GM19043 (cell line): ENCODE data around the gene A2M.
"Not testable (repeated sequence)": the region's sequence is repeated elsewhere in the genome, so short reads cannot be mapped to it uniquely, and the experiment has no call there.

Experiments
- ATAC-seq: cut with Tn5 transposase; IDR thresholded peaks from one replicate; pipeline ENCODE4 v1.9.1; 2021; ENCODE audit warnings: low read depth; ENCODE audit not compliant: unreplicated experiment

The A2M gene

DNA sequence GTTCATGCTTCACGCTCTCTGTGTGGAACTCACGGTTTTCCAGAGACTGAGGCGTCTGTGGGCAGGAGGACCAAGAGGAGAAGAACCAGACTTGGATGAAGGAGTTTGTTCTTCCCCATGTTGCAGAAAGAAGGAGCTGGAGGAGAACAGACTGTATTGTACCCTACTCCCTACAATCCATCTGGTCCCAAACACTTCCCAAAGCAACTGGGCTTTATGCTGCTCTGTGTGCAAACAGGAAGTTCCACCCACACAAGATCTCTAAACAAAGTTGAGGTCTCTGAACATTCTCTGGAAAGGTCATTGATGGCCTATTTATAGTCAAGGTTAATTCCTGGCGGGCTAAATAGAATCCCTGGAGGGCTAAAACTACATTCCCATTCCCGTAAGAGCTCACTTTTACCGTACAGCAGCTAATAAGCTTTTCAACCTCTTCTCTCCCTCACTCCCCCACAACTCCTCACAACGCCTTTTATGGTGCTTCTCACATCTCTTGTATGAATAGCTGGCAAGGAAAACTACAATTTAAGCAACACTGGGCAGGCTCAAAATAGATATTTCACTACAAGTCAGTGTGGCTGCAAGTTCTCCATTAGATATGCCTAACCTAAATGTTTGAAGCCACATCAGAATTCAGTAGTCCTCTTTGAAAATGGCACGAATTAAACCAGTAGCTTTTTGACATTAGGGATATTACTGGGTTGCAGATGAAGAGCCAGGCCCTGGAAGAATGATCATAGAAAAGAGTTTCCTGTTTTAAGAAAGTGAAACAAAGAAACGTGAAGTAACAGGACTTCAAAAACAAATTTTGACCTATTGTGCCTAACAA lies at the start of gene A2M:
A2M (minus strand) TSS at position 189 of the 829 bp plus-strand sequence; CDS start at position 119, 70 bp downstream.
- ATAC-seq: no peak

DNA sequence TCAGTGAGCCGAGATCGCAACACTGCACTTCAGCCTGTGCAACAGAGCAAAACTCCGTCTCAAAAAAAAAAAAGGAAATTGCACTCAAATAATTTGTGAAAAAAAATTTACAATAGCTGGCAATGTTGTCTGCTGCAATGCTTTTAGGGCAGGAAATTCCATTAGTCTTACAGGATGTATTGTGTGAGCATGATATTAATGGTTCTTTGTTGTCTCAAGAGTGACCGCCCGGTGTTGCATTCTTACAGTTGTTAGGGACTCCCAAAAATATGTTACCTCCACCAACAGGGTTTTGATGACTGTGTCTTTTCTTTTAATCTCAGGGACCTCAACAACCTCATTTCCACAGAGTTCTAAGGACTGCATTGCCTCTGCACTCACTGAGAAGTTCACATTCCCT lies 47.7 kb upstream of the A2M start:
- ATAC-seq: no peak

DNA sequence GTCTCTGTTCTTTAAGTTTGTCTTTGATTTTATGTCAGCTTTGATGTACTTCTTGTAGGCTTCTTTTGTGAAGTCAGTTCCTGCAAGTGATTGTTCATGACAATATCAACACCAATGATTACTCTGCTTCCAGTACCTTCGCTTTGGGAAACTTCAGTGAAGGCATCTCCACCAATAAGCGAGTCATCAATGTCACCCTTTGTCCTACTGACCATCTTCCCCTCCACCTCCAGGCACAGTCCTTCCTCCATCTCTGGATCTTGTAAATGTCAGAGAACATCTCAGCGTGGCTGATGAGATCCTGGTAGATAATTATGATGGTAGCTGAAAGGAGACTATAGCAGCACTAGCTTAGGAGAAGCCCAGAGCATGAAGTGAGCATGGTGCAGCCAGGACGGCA lies 40.4 kb upstream of the A2M start:
- no peak for ATAC-seq

DNA sequence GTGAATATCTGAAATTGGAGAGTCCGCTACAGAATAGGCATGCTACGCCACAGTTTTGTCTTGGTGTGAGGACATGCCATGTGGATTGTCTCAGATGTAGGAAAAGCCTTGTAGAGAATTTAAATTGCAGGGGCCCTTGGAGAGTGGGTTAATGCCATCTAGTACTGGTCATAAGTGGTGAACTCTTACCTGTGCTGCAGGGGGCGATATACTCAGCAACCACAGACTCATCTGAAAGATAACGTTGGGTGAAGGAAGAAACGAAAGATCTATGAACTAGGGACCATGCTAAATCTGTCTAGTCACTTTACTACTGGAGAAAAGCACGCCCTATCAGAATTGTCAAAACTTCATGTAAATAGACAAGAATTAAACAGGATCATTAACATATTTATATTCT lies 33.7 kb upstream of the A2M start:
- ATAC-seq: no peak

DNA sequence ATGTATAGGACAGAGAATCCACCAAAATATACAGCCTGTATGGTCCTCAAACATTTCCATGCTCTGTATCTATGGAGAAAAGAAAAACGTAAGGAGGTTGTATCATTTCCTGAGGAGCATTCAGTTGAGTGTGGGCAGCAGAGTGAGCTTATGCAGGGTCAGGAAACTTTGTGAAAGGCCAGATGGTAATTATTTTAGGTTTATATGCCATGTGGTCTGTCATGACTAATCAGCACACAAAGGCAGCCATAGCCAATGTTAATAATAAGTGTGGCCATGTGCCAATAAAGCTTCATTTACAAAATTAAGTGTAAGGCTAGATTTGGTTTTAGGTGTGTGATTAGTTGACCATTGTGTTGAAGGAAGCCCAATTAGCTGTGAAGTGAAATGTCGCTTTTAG lies 33.2 kb upstream of the A2M start:
- no peak for ATAC-seq

DNA sequence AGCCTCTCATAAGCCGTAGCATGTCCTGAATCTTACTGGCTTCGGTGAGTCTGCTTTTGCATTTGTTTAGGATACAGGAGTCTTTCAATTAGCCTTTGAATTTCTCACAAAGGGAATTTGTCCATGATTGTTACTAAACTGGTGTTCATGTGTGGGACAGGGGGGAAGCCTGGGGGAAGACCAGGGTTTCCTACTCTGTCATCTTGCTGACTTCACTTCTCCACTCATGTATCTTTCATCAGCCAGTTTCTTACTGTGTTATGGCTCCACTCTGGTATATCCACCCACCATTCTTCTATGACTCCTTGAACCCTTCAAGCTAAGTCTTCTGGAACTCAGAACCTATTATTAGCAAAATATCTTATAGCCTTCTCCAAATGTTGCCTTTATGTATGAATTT lies 31.7 kb upstream of the A2M start:
- no peak for ATAC-seq

DNA sequence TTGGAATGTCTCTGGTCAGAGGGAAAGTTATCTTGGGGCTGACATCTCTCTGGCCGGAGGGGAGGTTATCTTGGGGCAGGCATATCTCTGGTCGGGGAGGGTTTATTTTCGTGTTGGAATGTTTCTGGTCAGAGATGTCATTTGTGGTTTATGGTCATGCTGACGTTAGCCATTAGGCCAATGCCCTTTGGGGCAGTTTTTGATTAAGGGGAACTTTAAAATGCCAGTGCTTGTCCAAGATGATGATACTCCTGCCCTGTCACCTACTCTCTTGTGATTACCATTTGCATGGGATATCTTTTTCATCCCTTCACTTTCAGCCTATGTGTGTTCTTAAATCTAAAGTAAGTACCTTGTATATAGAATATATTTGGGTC lies 29.0 kb upstream of the A2M start:
- no peak for ATAC-seq

DNA sequence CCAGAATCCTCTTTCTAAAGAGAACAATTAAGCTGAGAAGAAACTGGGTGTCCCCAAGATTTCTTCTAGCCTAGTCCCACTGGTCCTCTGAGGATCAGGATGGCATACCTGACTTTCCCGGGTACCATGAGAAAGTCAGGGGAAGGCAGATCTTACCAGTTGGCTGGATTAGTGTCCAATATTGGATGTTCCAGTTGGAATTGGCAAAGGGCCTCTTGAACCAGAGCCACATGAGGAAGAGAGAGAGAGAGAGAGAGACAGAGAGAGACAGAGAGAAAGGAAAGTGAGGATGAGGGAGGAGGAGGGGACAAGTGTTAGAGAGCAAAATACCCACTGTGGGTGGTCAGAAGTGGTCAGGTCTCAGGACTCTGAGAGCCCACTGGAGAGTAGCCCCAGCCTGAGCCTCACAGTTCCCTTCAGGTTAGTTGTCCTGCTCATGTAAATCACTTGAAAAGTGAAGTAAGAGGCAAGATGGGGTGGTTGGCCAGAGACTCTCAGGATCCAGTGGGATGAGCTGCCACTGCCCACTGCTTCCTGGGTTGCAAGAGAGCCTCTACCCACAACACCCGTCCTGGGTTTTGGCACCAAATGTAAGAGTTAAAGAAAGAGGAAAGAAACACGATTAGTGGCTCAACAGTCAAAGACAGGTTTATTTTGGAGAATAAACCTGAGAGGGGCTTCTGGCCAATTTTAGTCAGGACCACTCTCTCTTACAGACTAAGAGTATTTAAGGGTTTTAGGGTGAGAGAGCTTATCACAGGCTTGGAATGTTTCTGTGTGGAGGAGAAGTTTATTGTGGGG lies 28.4 kb upstream of the A2M start:
- ATAC-seq: no peak

DNA sequence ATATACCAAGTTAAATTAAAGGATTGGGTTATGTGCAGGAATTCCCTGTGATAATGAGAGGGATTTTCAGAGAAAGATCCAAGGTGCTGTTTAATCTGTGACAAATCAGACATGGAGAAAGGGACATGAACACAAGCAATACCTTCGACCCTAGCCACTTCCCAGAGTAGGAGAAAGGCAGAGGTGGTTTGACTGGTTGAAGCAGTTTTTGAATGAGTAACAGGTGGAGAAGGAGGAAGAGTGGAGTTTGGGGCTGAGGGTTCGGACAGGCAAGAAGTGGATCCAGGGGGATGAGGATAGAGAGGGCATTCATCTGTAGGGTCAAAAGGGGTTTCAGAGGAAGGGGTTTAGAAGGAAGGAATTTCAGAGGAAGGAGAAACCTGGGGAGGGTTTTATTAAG lies 27.4 kb upstream of the A2M start:
- ATAC-seq: no peak

DNA sequence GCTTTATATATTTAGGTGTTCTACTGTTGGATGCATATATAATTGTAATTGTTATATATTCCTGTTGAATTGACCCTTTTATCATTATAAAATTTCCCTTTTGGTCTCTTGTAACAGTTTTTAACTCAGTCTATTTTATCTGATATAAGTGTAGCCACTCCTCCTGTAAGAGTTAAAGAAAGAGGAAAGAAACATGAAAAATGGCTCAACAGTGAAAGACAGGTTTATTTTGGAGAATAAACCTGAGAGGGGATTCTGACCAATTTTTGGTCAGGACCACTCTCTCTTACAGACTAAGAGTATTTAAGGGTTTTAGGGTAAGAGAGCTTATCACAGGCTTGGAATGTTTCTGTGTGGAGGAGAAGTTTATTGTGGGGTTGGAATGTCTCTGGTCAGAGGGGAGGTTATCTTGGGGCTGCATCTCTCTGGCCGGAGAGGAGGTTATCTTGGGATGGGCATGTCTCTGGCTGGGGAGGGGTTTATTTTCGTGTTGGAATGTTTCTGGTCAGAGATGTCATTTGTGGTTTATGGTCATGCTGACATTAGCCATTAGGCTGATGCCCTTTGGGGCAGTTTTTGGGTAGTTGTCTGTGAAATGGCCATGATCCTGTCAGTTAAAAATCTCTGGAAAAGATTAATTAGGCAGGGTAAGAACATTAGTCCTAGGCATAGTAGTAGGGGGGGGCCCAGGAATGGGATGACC lies 24.0 kb upstream of the A2M start:
- ATAC-seq: not testable (repeated sequence)

DNA sequence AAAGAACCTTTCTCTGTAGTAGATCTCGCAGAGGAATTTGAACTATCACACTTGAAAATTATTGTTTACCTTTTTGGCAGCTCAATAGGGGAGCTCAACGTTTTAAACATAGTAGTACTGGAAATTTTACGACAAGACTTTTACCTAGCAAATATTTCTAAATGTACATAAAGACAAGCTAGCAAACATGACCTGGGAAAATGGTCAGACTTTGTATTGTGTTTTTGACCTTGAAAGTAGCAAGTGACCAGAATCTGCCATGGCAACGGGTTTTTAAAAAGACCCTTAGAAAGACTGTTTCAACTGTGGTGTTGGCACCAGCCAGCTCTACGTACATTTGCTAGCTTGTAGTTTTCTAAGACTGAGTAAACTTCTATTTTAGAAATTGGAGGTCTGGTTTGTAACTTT lies 20.2 kb upstream of the A2M start:
- no peak for ATAC-seq

DNA sequence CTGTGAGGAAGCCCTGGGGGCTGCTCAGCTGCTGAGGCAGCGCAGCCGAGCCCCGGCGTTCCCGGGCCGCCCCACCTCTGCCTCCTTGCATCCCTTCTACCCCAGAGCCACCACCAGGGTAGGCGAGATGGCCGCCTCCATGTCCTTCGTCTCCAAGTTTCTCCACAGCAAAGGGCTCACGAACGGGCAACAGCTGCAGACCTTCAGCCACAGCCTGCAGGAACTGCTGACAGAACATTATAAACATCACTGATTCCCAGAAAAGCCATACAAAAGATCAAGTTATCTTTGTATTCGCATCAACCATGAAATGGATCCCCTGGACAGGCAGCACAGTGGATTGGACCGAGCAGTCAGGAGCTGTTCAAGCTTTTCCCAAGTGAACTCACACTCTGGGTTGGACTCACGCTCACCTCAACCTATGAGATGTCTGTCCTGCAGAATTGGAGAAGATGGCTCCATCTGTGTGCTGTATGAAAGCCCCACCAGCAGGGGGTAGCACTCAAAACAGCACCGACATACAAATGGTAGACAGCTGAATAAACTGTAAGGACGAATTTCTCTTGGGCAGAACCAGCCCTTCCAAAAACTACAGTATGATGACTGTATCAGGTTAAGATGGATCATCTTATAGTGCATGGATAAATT lies 19.4 kb upstream of the A2M start:
- ATAC-seq: no peak

DNA sequence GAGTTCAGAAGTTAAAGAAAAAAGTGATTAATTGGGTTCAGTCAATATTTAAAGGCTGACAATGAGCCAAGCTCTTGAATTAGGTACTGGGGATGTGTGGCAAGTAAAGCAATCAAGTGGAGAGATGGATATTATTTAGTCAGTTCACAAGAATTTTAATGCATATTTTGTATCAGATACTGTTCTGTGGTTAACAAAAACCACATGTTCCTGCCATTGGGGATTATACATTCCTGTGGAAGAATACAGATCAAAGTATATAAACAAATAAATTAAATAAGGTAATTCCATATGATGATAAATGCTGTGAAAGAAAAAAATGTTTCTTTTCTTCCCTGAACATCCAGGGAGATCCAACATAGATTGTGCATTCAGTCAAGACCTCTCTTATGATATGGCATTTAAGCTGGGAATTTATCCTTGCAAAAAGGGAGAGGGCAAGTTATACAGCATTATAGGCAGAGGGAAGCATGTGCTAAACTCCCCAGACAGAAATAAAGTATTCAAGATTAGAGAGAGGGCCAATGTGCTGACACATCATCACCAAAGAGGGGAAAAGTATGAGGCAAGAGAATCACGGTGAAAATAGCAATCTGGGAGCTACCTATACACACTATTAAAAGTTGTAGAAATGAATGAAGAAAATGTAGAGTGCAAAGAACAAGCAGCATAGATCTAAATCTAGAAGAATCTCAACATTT lies 17.6 kb upstream of the A2M start:
- no peak for ATAC-seq

DNA sequence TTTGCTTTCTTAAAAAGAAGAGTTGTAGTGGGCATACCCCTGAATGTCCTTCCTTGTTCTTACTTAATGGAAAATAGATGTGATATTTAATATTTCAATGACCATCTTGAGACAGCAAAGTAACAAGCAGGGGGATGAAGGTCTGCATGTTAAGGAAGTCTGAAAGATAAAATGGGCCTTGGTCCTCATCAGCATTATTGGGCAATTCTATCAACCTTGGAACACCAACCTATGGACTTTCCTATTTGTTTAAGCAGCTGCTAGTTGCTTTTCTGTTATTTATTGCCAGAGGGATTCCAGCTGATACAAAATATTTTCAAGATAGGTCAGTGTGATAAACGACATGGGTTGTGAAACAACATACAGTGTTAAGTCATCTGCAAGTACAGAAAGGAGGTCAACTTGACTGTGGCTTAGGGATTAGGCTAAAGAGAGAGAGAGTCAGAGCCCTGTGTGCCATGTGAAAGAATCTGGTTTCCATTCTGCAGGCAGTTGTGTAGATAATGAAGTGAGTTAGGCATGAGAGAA lies 16.4 kb upstream of the A2M start:
- ATAC-seq: no peak

DNA sequence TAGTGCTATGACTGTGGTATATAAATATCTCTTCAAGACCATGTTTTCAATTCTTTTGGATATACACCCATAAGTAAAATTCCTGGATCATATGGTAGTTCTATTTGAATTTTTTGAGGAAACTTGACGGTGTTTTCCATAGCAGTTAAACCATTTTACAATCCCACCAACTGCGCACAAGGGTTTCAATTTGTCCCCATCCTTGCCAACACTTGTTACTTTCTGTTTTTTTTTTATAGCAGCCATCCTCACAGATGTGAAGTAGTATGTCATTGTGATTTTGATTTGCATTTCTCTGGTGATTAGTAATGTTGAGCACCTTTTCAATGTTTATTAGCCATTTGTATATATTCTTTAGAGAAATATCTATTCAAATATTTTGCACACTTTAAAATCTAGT lies 14.5 kb upstream of the A2M start:
- no peak for ATAC-seq

DNA sequence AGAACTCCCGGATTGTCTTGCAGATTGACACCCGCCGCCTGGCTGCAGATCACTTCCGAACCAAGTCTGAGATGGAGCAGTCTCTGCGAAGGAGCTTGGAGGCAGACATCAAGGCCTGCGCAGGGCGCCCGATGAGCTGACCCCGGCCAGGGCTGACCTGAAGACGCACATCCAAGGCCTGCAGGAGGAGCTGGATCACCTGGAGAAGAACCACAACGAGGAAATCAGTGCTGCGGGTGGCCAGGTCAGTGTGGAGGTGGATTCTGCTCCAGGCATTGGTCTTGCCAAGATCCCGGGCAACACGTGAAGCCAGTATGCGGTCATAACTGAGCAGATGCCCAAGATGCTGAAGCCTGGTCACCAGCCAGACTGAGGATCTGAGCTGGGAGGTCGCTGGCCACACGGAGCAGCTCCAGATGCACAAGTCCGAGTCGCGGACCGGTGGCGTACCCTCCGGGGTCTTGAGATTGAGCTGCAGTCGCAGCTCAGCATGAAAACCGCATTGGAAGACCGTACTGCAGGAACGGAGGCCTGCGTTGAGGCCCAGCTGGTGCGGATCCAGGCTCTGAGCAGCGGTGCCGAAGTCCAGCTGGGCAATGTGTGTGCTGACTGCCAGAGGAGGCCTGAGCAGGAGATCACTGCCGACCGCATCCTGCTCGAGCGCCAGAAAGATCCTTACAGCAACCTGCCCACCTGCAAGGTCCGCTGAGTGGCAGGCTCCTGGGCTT lies 12.4 kb upstream of the A2M start:
- no peak for ATAC-seq

DNA sequence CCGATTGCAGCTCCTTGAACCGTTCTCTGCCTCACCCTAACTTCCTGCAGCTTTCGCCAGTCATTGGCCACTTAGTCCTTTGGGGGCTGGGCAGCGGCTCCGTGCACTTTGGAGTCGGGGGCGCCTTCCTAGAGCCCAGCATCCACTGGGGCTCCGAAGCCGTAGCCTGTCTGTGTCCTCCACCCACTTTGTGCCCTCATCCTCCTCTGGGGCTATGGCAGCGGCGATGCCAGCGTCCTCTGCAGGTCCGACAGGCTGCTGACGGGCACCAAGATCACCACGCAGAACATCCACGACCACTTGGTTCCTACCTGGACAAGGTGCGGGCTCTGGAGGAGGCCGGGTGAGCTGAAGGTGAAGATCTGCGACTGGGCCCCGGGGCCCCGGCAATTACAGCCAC lies 11.8 kb upstream of the A2M start:
- no peak for ATAC-seq

DNA sequence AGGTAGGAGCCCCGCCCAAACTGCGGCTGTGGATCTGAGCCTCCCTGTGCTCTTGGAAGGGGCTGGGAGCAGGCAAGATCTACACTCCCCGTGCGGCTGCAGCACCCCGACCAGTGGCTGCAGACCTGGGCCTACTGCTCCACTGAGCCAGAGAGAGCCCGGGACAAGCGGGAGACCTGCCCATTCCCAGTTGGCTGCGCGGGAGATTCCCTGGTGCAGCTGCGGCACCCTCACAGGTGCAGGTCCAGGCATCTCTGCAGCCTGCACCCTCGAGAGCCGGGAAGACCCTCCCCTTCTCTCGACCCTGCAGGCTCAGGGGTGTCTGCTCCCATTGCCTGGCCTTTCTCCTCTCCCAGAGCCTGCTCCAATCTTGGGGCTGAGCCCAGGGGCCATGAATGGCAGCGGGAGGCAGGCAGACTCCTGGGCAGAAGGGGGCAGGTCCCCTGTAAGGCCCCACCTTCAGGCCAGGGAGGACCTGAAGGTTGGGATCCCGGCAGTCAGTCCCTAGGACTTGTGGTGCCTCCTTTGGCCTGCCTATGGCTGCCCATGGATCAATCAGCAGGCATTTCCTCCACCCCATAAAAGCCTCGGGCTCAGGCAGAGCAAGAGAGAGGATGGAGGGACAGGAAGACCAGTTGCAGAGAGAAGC lies 8.8 kb upstream of the A2M start:
- no peak for ATAC-seq
